ENCODE measurements around the gene PARN. TPM values are rescaled to one million over a fixed set of nuclear protein-coding genes. Genes with fewer than 3 reads are reported as not detected.

Gene PARN
- total and polyA plus RNA-seq, 2 experiments from 2014 or later, result 35.0 to 35.4 TPM

DNA sequence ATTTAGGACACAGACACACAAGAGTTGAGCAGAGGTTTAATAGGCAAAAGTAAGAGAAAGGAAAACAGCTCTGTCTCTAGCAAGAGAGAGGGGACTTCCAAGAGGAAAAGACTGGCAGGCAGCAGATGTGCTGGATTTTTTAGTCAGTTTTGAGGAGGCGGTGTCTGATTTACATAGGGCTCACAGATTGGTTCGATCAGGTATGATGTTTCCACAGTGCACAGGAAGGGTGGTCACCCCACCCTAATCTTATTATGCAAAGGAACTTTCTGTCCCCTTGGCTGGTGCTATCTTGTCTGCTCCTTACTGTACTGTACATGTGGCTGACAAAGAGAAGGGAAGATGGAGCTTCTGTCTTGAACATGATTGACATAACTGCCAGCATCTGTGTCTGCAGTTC lies 28.0 kb upstream of the PARN start:
- 93 to 100% methylated on average over 2 of the region's 2 CpGs for WGBS, 2 experiments (ENCODE audit: low coverage in 1 of 2, low lambda C conversion rate in 2 of 2, missing lambda C conversion rate in 2 of 2)
- DNase-seq, result no peak
- no peak overlapping the region for H3K27ac ChIP-seq

DNA sequence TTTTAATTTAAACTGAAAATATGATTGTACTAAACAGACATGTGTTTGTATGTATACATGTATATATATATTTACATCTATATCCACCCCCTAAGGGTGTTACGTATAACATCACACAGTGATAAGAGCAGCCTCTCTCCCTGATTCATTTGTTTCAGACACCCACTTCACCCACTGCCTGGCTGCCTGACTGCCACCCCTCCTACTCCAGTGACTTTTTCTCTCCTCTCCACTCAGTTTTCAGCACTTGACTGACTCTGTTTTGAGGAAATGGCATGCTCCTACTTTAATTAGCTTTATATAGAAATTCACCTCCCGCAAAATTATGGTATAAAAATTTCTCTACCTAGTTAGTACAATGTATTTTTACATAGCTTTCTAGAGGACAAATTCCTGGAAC lies 22.7 kb upstream of the PARN start:
- Histone ChIP-seq H3K9ac (no peak overlapping the region), H3K79me2 (ENCODE audit: insufficient read depth) (peaks cover 29% of the 10 kb centered on the region), H3K4me2 (ENCODE audit: unreplicated experiment) (no peak overlapping the region), H3K9me3 (ENCODE audit: low read depth) (no peaks in the 10 kb centered on the region), H3K36me3 (ENCODE audit: low read depth) (peaks cover 54% of the 10 kb centered on the region), H2AFZ (no peak overlapping the region), H3K27ac (no peak overlapping the region), H3F3A (ENCODE audit: insufficient read depth) (no peaks in the 10 kb centered on the region), H4K20me1 (ENCODE audit: insufficient read depth) (no peaks in the 10 kb centered on the region; the same call in 1 of the 2 replicates), H3K4me3 (no peak overlapping the region), H3K27me3 (replicated peaks; ENCODE audit: insufficient read depth) (no peaks in the 10 kb centered on the region), H3K9me2 (ENCODE audit: insufficient read depth) (no peaks in the 10 kb centered on the region), H3K4me1 (ENCODE audit: insufficient read depth) (no peaks in the 10 kb centered on the region)
- in situ Hi-C loops (cut with MboI), result no loop called here
- WGBS, 2 experiments (ENCODE audit: low coverage in 1 of 2, low lambda C conversion rate in 2 of 2, missing lambda C conversion rate in 2 of 2), result 70 to 77% methylated on average over 2 of the region's 2 CpGs
- DNase-seq, result no peak
- TF ChIP-seq EZH2 (IDR thresholded peaks at IDR 0.05; ENCODE audit: insufficient read depth, poor library complexity, severe bottlenecking) (no peak), EZH2phosphoT487 (IDR thresholded peaks at IDR 0.05; ENCODE audit: insufficient read depth, low read depth) (no peak)

More for the DNA sequence above, 28.0 kb upstream of the PARN start:
- no peaks in the 10 kb centered on the region for H3F3A ChIP-seq (ENCODE audit: insufficient read depth)
- H4K20me1 ChIP-seq (ENCODE audit: insufficient read depth), result no peaks in the 10 kb centered on the region
- TF ChIP-seq EZH2 (IDR thresholded peaks at IDR 0.05; ENCODE audit: insufficient read depth, poor library complexity, severe bottlenecking) (no peak), EZH2phosphoT487 (IDR thresholded peaks at IDR 0.05; ENCODE audit: insufficient read depth, low read depth) (no peak)
- H3K9me3 ChIP-seq (ENCODE audit: low read depth), result no peaks in the 10 kb centered on the region
- H3K27me3 ChIP-seq (replicated peaks; ENCODE audit: insufficient read depth), result no peaks in the 10 kb centered on the region
- H3K4me2 ChIP-seq (ENCODE audit: unreplicated experiment), result no peak overlapping the region
- no peak overlapping the region for H3K4me3 ChIP-seq
- 0 out of 2 replicates have a peak, but pooled peaks cover 7% of the 10 kb centered on the region for H3K79me2 ChIP-seq (ENCODE audit: insufficient read depth)
- in situ Hi-C loops (cut with MboI), result no loop called here
- H2AFZ ChIP-seq, result no peak overlapping the region
- no peaks in the 10 kb centered on the region for H3K4me1 ChIP-seq (ENCODE audit: insufficient read depth)
- no peak overlapping the region for H3K9ac ChIP-seq
- H3K9me2 ChIP-seq (ENCODE audit: insufficient read depth), result no peaks in the 10 kb centered on the region
- peaks cover 31% of the 10 kb centered on the region for H3K36me3 ChIP-seq (ENCODE audit: low read depth)

DNA sequence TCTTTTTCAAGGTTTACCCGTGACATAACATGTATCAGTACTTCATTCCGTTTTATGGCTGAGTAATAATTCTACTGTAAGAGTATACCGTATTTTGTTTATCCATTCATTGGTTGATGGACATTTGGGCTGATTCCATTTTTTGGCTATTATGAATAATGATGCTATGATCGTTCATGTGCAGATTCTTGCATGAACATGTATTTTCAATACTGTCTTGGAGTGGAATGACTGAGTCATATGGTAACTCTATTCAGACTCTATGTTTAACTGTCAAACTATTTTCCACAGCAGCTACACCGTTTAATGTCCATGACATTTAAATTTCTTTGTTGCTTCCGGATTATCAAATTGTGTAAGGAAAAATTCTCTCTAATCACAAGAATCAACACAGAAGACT lies 20.6 kb upstream of the PARN start:
- Histone ChIP-seq H3K9me3 (ENCODE audit: low read depth) (no peaks in the 10 kb centered on the region), H3K4me3 (no peak overlapping the region), H2AFZ (no peak overlapping the region), H3K4me1 (ENCODE audit: insufficient read depth) (no peaks in the 10 kb centered on the region), H3K27ac (no peak overlapping the region), H3K9me2 (ENCODE audit: insufficient read depth) (no peaks in the 10 kb centered on the region), H3K36me3 (ENCODE audit: low read depth) (peaks cover 56% of the 10 kb centered on the region), H4K20me1 (ENCODE audit: insufficient read depth) (no peaks in the 10 kb centered on the region; the same call in 1 of the 2 replicates), H3F3A (ENCODE audit: insufficient read depth) (no peaks in the 10 kb centered on the region), H3K9ac (no peak overlapping the region), H3K4me2 (ENCODE audit: unreplicated experiment) (no peak overlapping the region), H3K79me2 (ENCODE audit: insufficient read depth) (peaks cover 47% of the 10 kb centered on the region), H3K27me3 (replicated peaks; ENCODE audit: insufficient read depth) (no peaks in the 10 kb centered on the region)
- TF ChIP-seq EZH2phosphoT487 (IDR thresholded peaks at IDR 0.05; ENCODE audit: insufficient read depth, low read depth) (no peak), EZH2 (IDR thresholded peaks at IDR 0.05; ENCODE audit: insufficient read depth, poor library complexity, severe bottlenecking) (no peak)
- 84 to 87% methylated on average over 6 of the region's 6 CpGs for WGBS, 2 experiments (ENCODE audit: low coverage in 1 of 2, low lambda C conversion rate in 2 of 2, missing lambda C conversion rate in 2 of 2)
- in situ Hi-C loops (cut with MboI), result no loop called here
- no peak for DNase-seq

DNA sequence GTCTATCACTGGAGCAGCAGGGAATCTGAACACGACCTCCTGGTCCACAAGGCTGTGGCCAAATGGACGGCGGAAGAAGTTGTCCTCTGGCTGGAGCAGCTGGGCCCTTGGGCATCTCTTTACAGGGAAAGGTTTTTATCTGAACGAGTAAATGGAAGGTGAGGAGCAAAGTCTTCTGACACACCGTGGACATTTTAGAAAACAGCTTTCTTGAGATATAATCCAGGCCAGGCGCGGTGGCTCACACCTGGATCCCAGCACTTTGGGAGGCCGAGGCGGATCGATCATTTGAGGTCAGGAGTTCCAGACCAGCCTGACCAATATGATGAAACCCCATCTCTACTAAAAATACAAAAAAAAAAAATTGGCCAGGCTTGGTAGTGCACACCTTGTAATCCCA lies 19.8 kb upstream of the PARN start:
- in situ Hi-C loops (cut with MboI), result no loop called here
- H3K36me3 ChIP-seq (ENCODE audit: low read depth), result peaks cover 64% of the 10 kb centered on the region
- TF ChIP-seq EZH2phosphoT487 (IDR thresholded peaks at IDR 0.05; ENCODE audit: insufficient read depth, low read depth), result no peak
- TF ChIP-seq EZH2 (IDR thresholded peaks at IDR 0.05; ENCODE audit: insufficient read depth, poor library complexity, severe bottlenecking), result no peak
- H2AFZ ChIP-seq, result no peak overlapping the region
- 95 to 96% methylated on average over 10 of the region's 10 CpGs for WGBS, 2 experiments (ENCODE audit: low coverage in 1 of 2, low lambda C conversion rate in 2 of 2, missing lambda C conversion rate in 2 of 2)
- no peaks in the 10 kb centered on the region for H3K27me3 ChIP-seq (replicated peaks; ENCODE audit: insufficient read depth)
- DNase-seq, result no peak
- no peak overlapping the region for H3K9ac ChIP-seq
- peaks cover 51% of the 10 kb centered on the region for H3K79me2 ChIP-seq (ENCODE audit: insufficient read depth)
- no peaks in the 10 kb centered on the region for H3K9me3 ChIP-seq (ENCODE audit: low read depth)
- H3K27ac ChIP-seq, result no peak overlapping the region
- no peaks in the 10 kb centered on the region for H3K9me2 ChIP-seq (ENCODE audit: insufficient read depth)
- H3F3A ChIP-seq (ENCODE audit: insufficient read depth), result no peaks in the 10 kb centered on the region
- no peaks in the 10 kb centered on the region; the same call in 1 of the 2 replicates for H4K20me1 ChIP-seq (ENCODE audit: insufficient read depth)
- no peak overlapping the region for H3K4me3 ChIP-seq
- no peak overlapping the region for H3K4me2 ChIP-seq (ENCODE audit: unreplicated experiment)
- H3K4me1 ChIP-seq (ENCODE audit: insufficient read depth), result no peaks in the 10 kb centered on the region

DNA sequence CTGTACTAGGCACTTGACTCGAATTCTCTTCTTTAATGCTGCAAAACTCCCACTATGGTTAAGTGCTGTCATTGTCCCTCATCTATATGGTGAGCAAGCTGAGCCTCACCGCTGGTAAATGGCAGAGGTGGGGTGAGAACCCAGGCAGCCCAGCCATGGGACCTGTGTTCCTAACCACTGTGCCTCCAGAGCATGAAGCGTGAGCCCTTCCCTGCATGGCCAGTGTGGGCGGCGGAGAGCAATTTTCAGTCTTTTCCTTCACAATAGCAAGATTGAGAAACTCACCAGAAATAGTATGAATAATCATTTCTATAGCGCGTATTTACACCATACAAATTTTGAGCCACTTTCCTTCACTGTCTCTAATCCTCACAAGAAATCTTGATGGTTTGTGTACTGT lies 11.9 kb upstream of the PARN start:
- no peaks in the 10 kb centered on the region for H3F3A ChIP-seq (ENCODE audit: insufficient read depth)
- H4K20me1 ChIP-seq (ENCODE audit: insufficient read depth), result no peaks in the 10 kb centered on the region
- no peaks in the 10 kb centered on the region for H3K27me3 ChIP-seq (replicated peaks; ENCODE audit: insufficient read depth)
- H3K27ac ChIP-seq, result no peak overlapping the region
- TF ChIP-seq EZH2 (IDR thresholded peaks at IDR 0.05; ENCODE audit: insufficient read depth, poor library complexity, severe bottlenecking) (no peak), EZH2phosphoT487 (IDR thresholded peaks at IDR 0.05; ENCODE audit: insufficient read depth, low read depth) (no peak)
- H3K9me3 ChIP-seq (ENCODE audit: low read depth), result no peaks in the 10 kb centered on the region
- in situ Hi-C loops (cut with MboI), result no loop called here
- peaks cover 99% of the 10 kb centered on the region for H3K79me2 ChIP-seq (ENCODE audit: insufficient read depth)
- H3K9ac ChIP-seq, result no peak overlapping the region
- H3K4me2 ChIP-seq (ENCODE audit: unreplicated experiment), result no peak overlapping the region
- H2AFZ ChIP-seq, result no peak overlapping the region
- H3K4me3 ChIP-seq, result no peak overlapping the region
- no peaks in the 10 kb centered on the region for H3K9me2 ChIP-seq (ENCODE audit: insufficient read depth)
- peak; percentile 15 for DNase-seq
- peaks cover 37% of the 10 kb centered on the region for H3K36me3 ChIP-seq (ENCODE audit: low read depth)
- WGBS, 2 experiments (ENCODE audit: low coverage in 1 of 2, low lambda C conversion rate in 2 of 2, missing lambda C conversion rate in 2 of 2), result 96 to 99% methylated on average over 7 of the region's 7 CpGs
- H3K4me1 ChIP-seq (ENCODE audit: insufficient read depth), result no peaks in the 10 kb centered on the region
